CD1c-positive myeloid dendritic cell (primary cell): Measurements from ENCODE around the gene INO80.

Source experiments
- DNase-seq: peaks from one replicate; pipeline ENCODE4 v3.0.0-alpha.2; 2016; ENCODE audit errors: extremely low spot score

Gene INO80

DNA sequence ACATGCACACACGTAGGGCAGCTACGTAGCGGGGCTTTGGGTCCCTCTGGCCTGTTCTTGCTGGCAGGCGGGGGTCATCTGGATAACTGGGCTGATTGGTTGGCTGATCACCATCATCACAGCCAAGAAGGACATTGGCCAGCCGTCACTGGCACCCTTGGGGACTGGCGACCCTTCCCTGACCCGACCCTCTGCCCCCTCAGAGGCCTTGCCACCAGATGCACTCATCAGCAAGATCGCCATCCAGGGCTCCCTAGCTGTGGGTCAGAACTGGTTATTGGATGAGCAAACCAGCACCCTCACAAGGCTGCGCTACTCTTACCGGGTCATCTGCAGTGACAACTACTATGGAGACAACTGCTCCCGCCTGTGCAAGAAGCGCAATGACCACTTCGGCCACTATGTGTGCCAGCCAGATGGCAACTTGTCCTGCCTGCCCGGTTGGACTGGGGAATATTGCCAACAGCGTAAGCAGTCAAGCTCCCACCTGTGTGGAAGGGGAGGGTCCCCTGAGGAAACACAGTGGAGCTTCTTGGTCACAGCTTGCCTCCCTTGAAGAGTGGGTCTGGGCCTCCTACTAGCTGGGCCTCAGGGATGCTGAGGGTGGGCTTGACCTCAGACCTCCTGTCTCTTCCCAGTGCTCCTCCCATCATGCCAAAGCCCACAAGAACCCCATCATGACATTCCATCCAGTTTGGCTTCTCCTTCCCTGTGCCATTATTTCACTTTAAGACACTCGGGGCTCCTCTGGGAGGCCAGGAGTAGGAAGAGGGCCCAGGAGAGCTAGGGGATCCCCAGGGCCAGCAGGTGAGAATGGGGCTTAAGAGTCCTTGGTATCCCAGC is 184.6 kb downstream of the INO80 start:
- no peak for DNase-seq

- DNase-seq = no peak
Measured at GRCh38 chr15:40930430-40931299, 185.4 kb downstream of the INO80 start.

DNA sequence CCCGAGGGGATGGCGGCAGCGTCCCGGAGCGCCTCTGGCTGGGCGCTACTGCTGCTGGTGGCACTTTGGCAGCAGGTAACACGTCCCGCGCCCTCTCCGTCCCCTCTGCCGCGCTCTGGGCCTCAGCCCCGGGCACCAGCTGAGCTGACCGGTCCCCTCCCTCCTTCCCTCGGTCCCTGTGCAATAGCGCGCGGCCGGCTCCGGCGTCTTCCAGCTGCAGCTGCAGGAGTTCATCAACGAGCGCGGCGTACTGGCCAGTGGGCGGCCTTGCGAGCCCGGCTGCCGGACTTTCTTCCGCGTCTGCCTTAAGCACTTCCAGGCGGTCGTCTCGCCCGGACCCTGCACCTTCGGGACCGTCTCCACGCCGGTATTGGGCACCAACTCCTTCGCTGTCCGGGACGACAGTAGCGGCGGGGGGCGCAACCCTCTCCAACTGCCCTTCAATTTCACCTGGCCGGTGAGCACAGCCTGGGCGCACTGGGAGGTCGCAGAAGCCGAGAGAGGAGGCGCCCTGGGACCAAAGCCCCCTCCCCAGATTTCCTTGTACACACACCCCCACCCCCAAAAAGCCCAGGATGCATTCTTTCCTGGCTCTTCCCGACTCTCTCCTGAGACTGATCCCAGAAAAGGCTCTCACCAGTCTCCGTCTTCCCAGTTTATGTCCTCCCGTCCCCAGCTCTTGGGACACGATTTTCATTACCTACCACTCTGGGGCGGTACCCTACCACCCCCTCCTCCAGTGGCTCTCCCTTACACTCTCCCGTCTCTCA is 186.2 kb downstream of the INO80 start:
- DNase-seq = peak; percentile 57
